ENCODE measurements around the gene OR10H2.
"Not testable (repeated sequence)": the region's sequence is repeated elsewhere in the genome, so short reads cannot be mapped to it uniquely, and the experiment has no call there.

The OR10H2 gene

DNA sequence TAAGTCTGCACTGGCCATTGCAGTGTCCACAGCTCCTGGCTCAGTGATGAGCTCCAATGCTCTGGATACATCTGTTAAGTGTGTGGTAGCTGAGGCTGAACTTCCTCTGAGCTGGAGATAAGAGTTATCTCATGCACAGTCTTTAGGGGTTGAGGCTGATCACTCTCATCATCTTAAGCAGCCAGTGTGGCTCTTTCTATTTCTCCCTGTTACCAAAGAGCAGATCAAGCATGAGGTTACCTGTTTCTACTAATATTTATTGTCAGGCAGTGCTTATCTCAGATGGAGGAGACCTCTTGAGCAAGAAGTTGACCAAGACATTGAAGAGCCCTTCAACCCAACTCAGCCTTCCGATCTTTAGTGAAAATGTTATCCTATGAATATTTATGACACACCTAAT, 6.6 kb upstream of the OR10H2 start:
- Histone ChIP-seq H3K9me3 (ENCODE audit: insufficient read depth, low read depth, low read length) (peaks cover 90% of the 10 kb centered on the region), H3K36me3 (ENCODE audit: insufficient read depth, low read depth, low read length) (no peaks in the 10 kb centered on the region), H3K9ac (ENCODE audit: low read depth, low read length) (no peak overlapping the region), H3K27me3 (ENCODE audit: insufficient read depth, low read length) (no peaks in the 10 kb centered on the region), H3K4me1 (ENCODE audit: insufficient read depth, low read length) (no peaks in the 10 kb centered on the region), H3K4me3 (ENCODE audit: low read length) (no peak overlapping the region), H3K27ac (ENCODE audit: low read length) (no peak overlapping the region)

- Histone ChIP-seq H3K36me3 (ENCODE audit: insufficient read depth, low read depth, low read length) (no peaks in the 10 kb centered on the region), H3K9me3 (ENCODE audit: insufficient read depth, low read depth, low read length) (peaks cover 86% of the 10 kb centered on the region), H3K27ac (ENCODE audit: low read length) (no peak overlapping the region), H3K9ac (ENCODE audit: low read depth, low read length) (no peak overlapping the region), H3K27me3 (ENCODE audit: insufficient read depth, low read length) (no peaks in the 10 kb centered on the region), H3K4me1 (ENCODE audit: insufficient read depth, low read length) (no peaks in the 10 kb centered on the region), H3K4me3 (ENCODE audit: low read length) (no peak overlapping the region)
Measured at GRCh38 chr19:15722956-15723355, 4.9 kb upstream of the OR10H2 start.

- H3K36me3 ChIP-seq (ENCODE audit: insufficient read depth, low read depth, low read length) = no peaks in the 10 kb centered on the region
- H3K4me1 ChIP-seq (ENCODE audit: insufficient read depth, low read length) = no peaks in the 10 kb centered on the region
- H3K27ac ChIP-seq (ENCODE audit: low read length) = no peak overlapping the region
- no peak overlapping the region for H3K9ac ChIP-seq (ENCODE audit: low read depth, low read length)
- no peaks in the 10 kb centered on the region for H3K27me3 ChIP-seq (ENCODE audit: insufficient read depth, low read length)
- H3K4me3 ChIP-seq (ENCODE audit: low read length) = no peak overlapping the region
- peaks cover 93% of the 10 kb centered on the region for H3K9me3 ChIP-seq (ENCODE audit: insufficient read depth, low read depth, low read length)
Measured at GRCh38 chr19:15730538-15730937, 2.7 kb downstream of the OR10H2 start.

DNA sequence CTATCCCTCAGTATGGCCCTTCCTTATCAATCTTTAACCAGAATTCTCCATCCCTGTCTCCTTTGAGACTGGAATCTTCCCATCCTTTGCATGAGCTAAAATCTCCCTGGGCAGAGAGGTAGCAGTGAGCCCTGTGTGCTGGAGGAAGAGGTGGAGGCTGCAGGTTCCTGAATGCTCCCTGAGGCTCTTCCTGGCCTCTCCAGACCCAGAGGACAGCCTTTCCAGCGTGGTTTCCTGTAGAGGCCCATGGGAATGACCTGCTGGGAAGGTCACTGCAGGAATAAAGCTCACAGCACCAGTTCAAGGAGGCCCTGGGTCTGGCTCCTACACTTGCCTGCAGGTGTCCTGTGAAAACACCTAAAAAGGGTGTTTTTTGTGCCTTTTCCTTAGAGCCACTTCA, 4.6 kb downstream of the OR10H2 start:
- no peak overlapping the region for H3K27ac ChIP-seq (ENCODE audit: low read length)
- H3K9me3 ChIP-seq (ENCODE audit: insufficient read depth, low read depth, low read length) = peaks cover 93% of the 10 kb centered on the region
- H3K27me3 ChIP-seq (ENCODE audit: insufficient read depth, low read length) = no peaks in the 10 kb centered on the region
- H3K4me1 ChIP-seq (ENCODE audit: insufficient read depth, low read length) = no peaks in the 10 kb centered on the region
- H3K36me3 ChIP-seq (ENCODE audit: insufficient read depth, low read depth, low read length) = no peaks in the 10 kb centered on the region
- no peak overlapping the region for H3K4me3 ChIP-seq (ENCODE audit: low read length)
- no peak overlapping the region for H3K9ac ChIP-seq (ENCODE audit: low read depth, low read length)

DNA sequence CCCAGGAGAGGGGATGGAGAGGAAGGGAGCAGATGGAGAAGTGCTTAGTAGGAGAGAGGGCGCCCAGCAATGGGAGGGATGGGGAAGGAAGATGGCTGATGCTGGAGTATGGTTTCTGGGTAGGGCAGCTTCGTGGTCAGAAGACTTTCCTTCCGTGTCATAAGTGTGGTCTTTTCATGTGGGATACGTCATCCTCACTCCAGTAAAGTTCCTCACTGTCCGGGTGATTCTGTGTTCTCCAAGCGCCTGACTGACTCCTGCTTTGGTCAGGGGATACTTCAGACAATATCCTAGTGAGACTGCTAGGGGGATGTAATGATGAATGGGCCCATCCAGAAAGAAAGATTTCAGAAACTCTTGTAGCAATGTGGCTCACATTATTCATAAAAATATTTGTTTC, 6.1 kb downstream of the OR10H2 start:
- Histone ChIP-seq H3K36me3 (ENCODE audit: insufficient read depth, low read depth, low read length) (no peaks in the 10 kb centered on the region), H3K9ac (ENCODE audit: low read depth, low read length) (no peak overlapping the region), H3K4me3 (ENCODE audit: low read length) (no peak overlapping the region), H3K27ac (ENCODE audit: low read length) (no peak overlapping the region), H3K9me3 (ENCODE audit: insufficient read depth, low read depth, low read length) (peaks cover 95% of the 10 kb centered on the region), H3K4me1 (ENCODE audit: insufficient read depth, low read length) (no peaks in the 10 kb centered on the region), H3K27me3 (ENCODE audit: insufficient read depth, low read length) (no peaks in the 10 kb centered on the region)

DNA sequence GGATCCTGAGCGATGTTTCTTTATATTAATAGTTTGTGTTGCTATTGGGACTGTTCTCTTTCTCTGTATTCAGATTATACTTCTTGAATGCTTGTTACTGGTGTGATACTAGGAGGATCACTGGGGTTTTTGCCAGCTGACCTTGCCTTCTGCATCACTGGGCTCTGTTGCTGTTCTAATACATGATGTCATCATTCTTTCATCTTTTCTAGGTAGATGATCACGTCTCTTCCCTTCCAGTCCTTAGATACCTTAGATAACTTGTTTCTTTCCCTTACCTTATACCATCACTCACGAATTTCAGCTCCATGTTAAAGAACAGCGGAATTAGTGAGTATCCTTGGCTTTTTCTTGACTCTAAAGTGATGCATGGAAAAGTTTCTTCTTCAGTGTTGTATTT, 9.9 kb downstream of the OR10H2 start, which contains the start of gene OR10H3:
Gene OR10H3, plus strand, starts transcription at position 264 of the 400 bp plus-strand sequence. CDS start 3,408 bp downstream, outside the sequence.
- H3K27ac ChIP-seq (ENCODE audit: low read length) = no peak within 1 kb of the TSS
- no peak within 1 kb of the TSS for H3K4me3 ChIP-seq (ENCODE audit: low read length)
- H3K9me3 ChIP-seq (ENCODE audit: insufficient read depth, low read depth, low read length) = peaks cover 91% of the 10 kb centered on the region
- H3K4me1 ChIP-seq (ENCODE audit: insufficient read depth, low read length) = no peaks in the 10 kb centered on the region
- H3K27me3 ChIP-seq (ENCODE audit: insufficient read depth, low read length) = no peaks in the 10 kb centered on the region
- no peaks in the 10 kb centered on the region for H3K36me3 ChIP-seq (ENCODE audit: insufficient read depth, low read depth, low read length)
- H3K9ac ChIP-seq (ENCODE audit: low read depth, low read length) = no peak within 1 kb of the TSS

GRCh38 chr19:15740785-15741184, 13.0 kb downstream of the OR10H2 start:
- no peak overlapping the region for H3K4me3 ChIP-seq (ENCODE audit: low read length)
- no peaks in the 10 kb centered on the region for H3K4me1 ChIP-seq (ENCODE audit: insufficient read depth, low read length)
- no peaks in the 10 kb centered on the region for H3K36me3 ChIP-seq (ENCODE audit: insufficient read depth, low read depth, low read length)
- H3K27me3 ChIP-seq (ENCODE audit: insufficient read depth, low read length) = no peaks in the 10 kb centered on the region
- peaks cover 78% of the 10 kb centered on the region for H3K9me3 ChIP-seq (ENCODE audit: insufficient read depth, low read depth, low read length)
- H3K9ac ChIP-seq (ENCODE audit: low read depth, low read length) = no peak overlapping the region
- H3K27ac ChIP-seq (ENCODE audit: low read length) = no peak overlapping the region

DNA sequence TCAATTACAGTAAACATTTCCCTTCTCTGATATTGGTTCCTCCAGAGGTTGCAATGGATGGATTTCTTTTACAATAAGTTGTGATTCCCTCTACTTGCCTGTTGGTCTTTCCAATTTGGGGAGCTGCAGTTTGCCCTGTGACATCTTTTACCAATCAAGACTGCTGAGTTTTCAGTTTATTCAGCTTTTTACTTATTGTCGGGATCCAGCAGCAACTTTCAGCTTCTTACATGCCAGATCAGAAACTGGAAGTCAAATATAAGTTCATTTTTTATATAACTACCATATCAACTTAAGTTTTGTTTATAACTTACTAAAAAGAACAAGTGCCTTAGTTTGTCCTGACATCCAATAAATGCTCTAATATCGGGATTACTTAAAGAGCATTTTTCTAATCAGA, 20.4 kb downstream of the OR10H2 start:
- Histone ChIP-seq H3K9ac (ENCODE audit: low read depth, low read length) (no peak overlapping the region), H3K36me3 (ENCODE audit: insufficient read depth, low read depth, low read length) (no peaks in the 10 kb centered on the region), H3K9me3 (ENCODE audit: insufficient read depth, low read depth, low read length) (peaks cover 84% of the 10 kb centered on the region), H3K27ac (ENCODE audit: low read length) (no peak overlapping the region), H3K4me3 (ENCODE audit: low read length) (no peak overlapping the region), H3K27me3 (ENCODE audit: insufficient read depth, low read length) (no peaks in the 10 kb centered on the region), H3K4me1 (ENCODE audit: insufficient read depth, low read length) (no peaks in the 10 kb centered on the region)

GRCh38 chr19:15758379-15758778, 30.6 kb downstream of the OR10H2 start:
- Histone ChIP-seq H3K27me3 (ENCODE audit: insufficient read depth, low read length) (no peaks in the 10 kb centered on the region), H3K9me3 (ENCODE audit: insufficient read depth, low read depth, low read length) (peaks cover 94% of the 10 kb centered on the region), H3K27ac (ENCODE audit: low read length) (no peak overlapping the region), H3K36me3 (ENCODE audit: insufficient read depth, low read depth, low read length) (no peaks in the 10 kb centered on the region), H3K4me3 (ENCODE audit: low read length) (no peak overlapping the region), H3K9ac (ENCODE audit: low read depth, low read length) (no peak overlapping the region), H3K4me1 (ENCODE audit: insufficient read depth, low read length) (no peaks in the 10 kb centered on the region)

GRCh38 chr19:15759962-15760565, 32.2 kb downstream of the OR10H2 start:
- Histone ChIP-seq H3K4me1 (ENCODE audit: insufficient read depth, low read length) (no peaks in the 10 kb centered on the region), H3K4me3 (ENCODE audit: low read length) (no peak overlapping the region), H3K9ac (ENCODE audit: low read depth, low read length) (no peak overlapping the region), H3K36me3 (ENCODE audit: insufficient read depth, low read depth, low read length) (no peaks in the 10 kb centered on the region), H3K27ac (ENCODE audit: low read length) (no peak overlapping the region), H3K27me3 (ENCODE audit: insufficient read depth, low read length) (no peaks in the 10 kb centered on the region), H3K9me3 (ENCODE audit: insufficient read depth, low read depth, low read length) (peaks cover 90% of the 10 kb centered on the region)

- H3K27me3 ChIP-seq (ENCODE audit: insufficient read depth, low read length) = no peaks in the 10 kb centered on the region
- peaks cover 95% of the 10 kb centered on the region for H3K9me3 ChIP-seq (ENCODE audit: insufficient read depth, low read depth, low read length)
- no peaks in the 10 kb centered on the region for H3K36me3 ChIP-seq (ENCODE audit: insufficient read depth, low read depth, low read length)
- H3K4me1 ChIP-seq (ENCODE audit: insufficient read depth, low read length) = no peaks in the 10 kb centered on the region
- no peak overlapping the region for H3K4me3 ChIP-seq (ENCODE audit: low read length)
- H3K27ac ChIP-seq (ENCODE audit: low read length) = no peak overlapping the region
- H3K9ac ChIP-seq (ENCODE audit: low read depth, low read length) = no peak overlapping the region
Measured at GRCh38 chr19:15769586-15769985, 41.8 kb downstream of the OR10H2 start.

DNA sequence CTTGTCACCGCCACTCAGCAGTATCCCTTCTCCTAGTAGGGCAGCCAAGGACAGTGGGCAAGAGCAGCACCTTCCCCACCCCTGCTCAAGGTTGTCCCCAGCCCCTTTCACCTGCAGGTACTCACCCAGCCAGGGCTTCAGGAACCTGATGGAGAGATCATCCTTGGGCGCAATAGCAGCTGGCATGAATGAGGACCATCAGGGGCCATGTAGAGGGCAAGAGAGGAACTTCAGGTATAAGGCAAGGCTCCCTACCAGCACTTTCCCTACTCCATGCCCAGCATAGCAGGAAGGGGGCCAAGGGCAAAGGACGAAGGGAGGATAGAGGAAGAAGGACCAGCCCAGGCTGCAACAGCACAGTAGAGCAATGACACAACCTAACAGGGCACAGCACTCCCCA, 46.3 kb downstream of the OR10H2 start:
- not testable (repeated sequence) for H3K27me3 ChIP-seq (ENCODE audit: insufficient read depth, low read length); H3K4me3 ChIP-seq (ENCODE audit: low read length); H3K9ac ChIP-seq (ENCODE audit: low read depth, low read length); H3K4me1 ChIP-seq (ENCODE audit: insufficient read depth, low read length); H3K27ac ChIP-seq (ENCODE audit: low read length); H3K36me3 ChIP-seq (ENCODE audit: insufficient read depth, low read depth, low read length)
- peaks cover 86% of the 10 kb centered on the region for H3K9me3 ChIP-seq (ENCODE audit: insufficient read depth, low read depth, low read length)
